SK-N-SH (cell line): Measurements from ENCODE around the gene NAPG. TPM values are rescaled to one million over a fixed set of nuclear protein-coding genes. Genes with fewer than 3 reads are reported as not detected.

ENCODE experiments used
- CTCF ChIA-PET: fragments of 300-600, 350-600 bp; formaldehyde crosslinking; extraction: SDS; loops from one replicate; lab custom pipeline; 2021; lab: Yijun Ruan, JAX
- POLR2A ChIA-PET: fragments of 350-600 bp; sonication (Branson Sonifier 250); formaldehyde crosslinking; extraction: SDS; loops from one replicate; lab custom pipeline; 2020; ENCODE audit warnings: antibody characterized with exemption, inconsistent platforms; lab: Yijun Ruan, JAX
- DNase-seq: peaks from one replicate; pipeline ENCODE4 v3.0.0; 2012
- H2AFZ ChIP-seq: fragments of 200-600 bp; sonication (generic); 2 replicates; pipeline ENCODE4 v1.8.1; 2016; ENCODE audit warnings: antibody characterized with exemption, mild to moderate bottlenecking, low read depth
- H3F3A ChIP-seq: fragments of 200-600 bp; sonication (generic); replicated peaks from 2 replicates; pipeline ENCODE3; 2016; ENCODE audit warnings: antibody characterized with exemption, mild to moderate bottlenecking; ENCODE audit not compliant: insufficient read depth
- H3K27ac ChIP-seq, 2 experiments: fragments of 200-500 bp in 1 of 2; fragments of 200-600 bp in 1 of 2; sonication (Bioruptor generic) in 1 of 2; sonication (generic), shearing (Covaris generic) in 1 of 2; 2 replicates each; pipeline versions ENCODE4 v1.5.1 to v1.6.1; 2014 to 2016; ENCODE audit warnings: low read depth in 2 of 2, inconsistent platforms in 1 of 2, low read length in 1 of 2, mild to moderate bottlenecking in 1 of 2, mixed read lengths in 1 of 2
- H3K27me3 ChIP-seq: fragments of 200-600 bp; sonication (generic), shearing (Covaris generic); 2 replicates; pipeline ENCODE4 v1.6.1; 2016; ENCODE audit warnings: mixed run types; ENCODE audit not compliant: insufficient read depth
- H3K36me3 ChIP-seq, 2 experiments: fragments of 200-500 bp in 1 of 2; fragments of 200-600 bp in 1 of 2; sonication (Bioruptor generic) in 1 of 2; sonication (generic) in 1 of 2; replicated peaks in 1 of 2; 2 replicates each; pipeline versions ENCODE3 to v1.5.1; 2014 to 2016; ENCODE audit warnings: low read length in 1 of 2, mild to moderate bottlenecking in 1 of 2; ENCODE audit not compliant: insufficient read depth in 2 of 2, control insufficient read depth in 1 of 2
- H3K4me1 ChIP-seq, 2 experiments: fragments of 200-500 bp in 1 of 2; fragments of 200-600 bp in 1 of 2; sonication (Bioruptor generic) in 1 of 2; sonication (generic), shearing (Covaris generic) in 1 of 2; 2 replicates each; pipeline versions ENCODE4 v1.5.1 to v1.6.1; 2014 to 2016; ENCODE audit warnings: low read depth in 1 of 2, low read length in 1 of 2, mixed run types in 1 of 2; ENCODE audit not compliant: insufficient read depth in 2 of 2, control insufficient read depth in 1 of 2
- H3K4me2 ChIP-seq: fragments of 200-600 bp; sonication (generic), shearing (Covaris generic); 2 replicates; pipeline ENCODE4 v1.6.1; 2017; ENCODE audit warnings: mixed run types
- H3K4me3 ChIP-seq, 2 experiments: fragments of 200-500 bp in 1 of 2; fragments of 200-600 bp in 1 of 2; sonication (Bioruptor generic) in 1 of 2; sonication (generic), shearing (Covaris generic) in 1 of 2; 2 replicates each; pipeline versions ENCODE4 v1.5.1 to v1.8.1; 2014 to 2016; ENCODE audit warnings: low read depth in 2 of 2, inconsistent platforms in 1 of 2, low read length in 1 of 2, mild to moderate bottlenecking in 1 of 2, mixed read lengths in 1 of 2, moderate library complexity in 1 of 2
- H3K79me2 ChIP-seq: fragments of 200-600 bp; sonication (generic); 2 replicates; pipeline ENCODE4 v1.8.1; 2017; ENCODE audit warnings: mild to moderate bottlenecking; ENCODE audit not compliant: insufficient read depth
- H3K9ac ChIP-seq: fragments of 200-600 bp; sonication (generic); 2 replicates; pipeline ENCODE4 v1.6.1; 2017; ENCODE audit warnings: mixed run types
- H3K9me2 ChIP-seq: fragments of 200-600 bp; sonication (generic); 2 replicates; pipeline ENCODE4 v1.6.1; 2017; ENCODE audit warnings: mixed run types
- H3K9me3 ChIP-seq: fragments of 200-600 bp; sonication (generic); 2 replicates; pipeline ENCODE4 v1.6.1; 2017; ENCODE audit warnings: mixed run types, mild to moderate bottlenecking, moderate library complexity
- H4K20me1 ChIP-seq: fragments of 200-600 bp; sonication (generic); 2 replicates; pipeline ENCODE4 v1.6.1; 2017; ENCODE audit warnings: mild to moderate bottlenecking, mixed run types; ENCODE audit not compliant: insufficient read depth
- CTCF ChIP-seq: fragments of 200-600 bp; sonication (generic); IDR thresholded peaks from 2 replicates; pipeline ENCODE4 v1.6.1; 2017; ENCODE audit warnings: antibody characterized with exemption, mild to moderate bottlenecking, moderate library complexity
- ELF1 ChIP-seq: IDR thresholded peaks from 2 replicates; pipeline ENCODE4 v1.4.0; 2012
- EZH2phosphoT487 ChIP-seq: fragments of 200-600 bp; sonication (generic); IDR thresholded peaks from 2 replicates; pipeline ENCODE4 v1.6.1; 2017; ENCODE audit warnings: low read depth, mixed run types, mild to moderate bottlenecking, antibody characterized with exemption, moderate library complexity, borderline replicate concordance
- FOXM1 ChIP-seq: IDR thresholded peaks from 2 replicates; pipeline ENCODE4 v1.4.0; 2012; ENCODE audit warnings: low read depth, mild to moderate bottlenecking
- IRF3 ChIP-seq: fragments of 150-350 bp; IDR thresholded peaks from 2 replicates; pipeline ENCODE4 v1.6.1; 2016; ENCODE audit warnings: mild to moderate bottlenecking, low read depth, low read length
- MXI1 ChIP-seq: IDR thresholded peaks from 2 replicates; pipeline ENCODE4 v1.6.1; 2012; ENCODE audit warnings: mild to moderate bottlenecking, low read depth, low read length, improper control_type of control experiment
- NFIC ChIP-seq: IDR thresholded peaks from 2 replicates; pipeline ENCODE4 v1.4.0; 2012; ENCODE audit warnings: borderline replicate concordance
- RCOR1 ChIP-seq: fragments of 150-350 bp; IDR thresholded peaks from 2 replicates; pipeline ENCODE4 v1.6.1; 2017; ENCODE audit warnings: antibody characterized with exemption, low read length
- RFX5 ChIP-seq: IDR thresholded peaks from 2 replicates; pipeline ENCODE4 v1.6.1; 2012; ENCODE audit warnings: mild to moderate bottlenecking, improper control_type of control experiment, low read length
- SIN3A ChIP-seq: IDR thresholded peaks from 2 replicates; pipeline ENCODE4 v1.6.1; 2012; ENCODE audit warnings: low read depth, mild to moderate bottlenecking, low read length, moderate library complexity, borderline replicate concordance
- SMC3 ChIP-seq: IDR thresholded peaks from 2 replicates; pipeline ENCODE4 v1.6.1; 2012; ENCODE audit warnings: low read depth, low read length, improper control_type of control experiment
- TAF1 ChIP-seq: IDR thresholded peaks from 2 replicates; pipeline ENCODE4 v1.6.1; 2012; ENCODE audit warnings: low read depth, mild to moderate bottlenecking, low read length, moderate library complexity, borderline replicate concordance
- TCF12 ChIP-seq: IDR thresholded peaks from 2 replicates; pipeline ENCODE4 v1.4.0; 2012
- WGBS: methylation state at CpG from one replicate; pipeline ENCODE4 v1.1.6; 2017; ENCODE audit warnings: low lambda C conversion rate; 5-methylcytosine and 5-hydroxymethylcytosine counted together
- polyA plus RNA-seq, 3 experiments: library from polyadenylated mRNA; depleted of rRNA; stranded (reverse); fragments of >200 nt; gene quantifications; 2 replicates each; pipeline ENCODE4 v1.2.3, GENCODE V29; 2012
- TF ChIP-seq, protein P1 (sequence below): IDR thresholded peaks from 2 replicates; pipeline ENCODE4 v1.4.0; 2012; ENCODE audit warnings: low read depth
- TF ChIP-seq, protein P2 (sequence below): IDR thresholded peaks from 2 replicates; pipeline ENCODE4; 2012
- TF ChIP-seq, protein P3 (sequence below): fragments of 150-350 bp; IDR thresholded peaks from 2 replicates; pipeline ENCODE4 v1.6.1; 2017; ENCODE audit warnings: antibody characterized with exemption, low read length, low read depth, borderline replicate concordance

Gene NAPG
- polyA plus RNA-seq, 1 of the 3 experiments (the other 2 are of a cell fraction): 9.2 TPM

DNA sequence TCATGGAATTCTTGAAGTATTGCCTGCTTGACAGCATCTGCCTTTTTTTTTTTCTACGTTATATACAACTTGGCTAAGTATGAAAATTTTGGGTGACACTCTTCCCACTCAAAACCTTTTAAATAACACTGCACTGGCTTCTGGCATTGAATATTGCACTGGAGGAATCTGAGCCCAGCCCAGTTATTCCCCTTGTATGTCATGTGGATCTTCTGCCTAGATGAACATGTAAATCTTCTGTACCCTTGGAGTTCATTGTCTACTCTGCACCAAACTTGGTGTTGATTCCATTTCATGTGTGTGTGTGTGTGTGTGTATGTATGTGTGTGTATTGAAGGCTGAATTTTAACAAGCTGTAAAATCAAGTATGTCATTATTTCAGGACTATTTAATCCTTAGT lies 59.4 kb downstream of the NAPG start:
- Histone ChIP-seq H3K27me3 (peaks cover 19% of the 10 kb centered on the region; the same call in 1 of the 2 replicates), H3K9ac (no peak overlapping the region), H3K9me2 (no peaks in the 10 kb centered on the region), H3K79me2 (no peaks in the 10 kb centered on the region)
- 2% methylated on average over 1 of the region's 1 CpG for WGBS
- TF ChIP-seq MXI1 (no peak), ELF1 (no peak), TAF1 (no peak), RCOR1 (no peak), TCF12 (no peak), SIN3A (no peak), IRF3 (no peak), NFIC (no peak), FOXM1 (no peak), EZH2phosphoT487 (no peak), RFX5 (no peak), CTCF (no peak), SMC3 (no peak)
- TF ChIP-seq, protein P1, sequence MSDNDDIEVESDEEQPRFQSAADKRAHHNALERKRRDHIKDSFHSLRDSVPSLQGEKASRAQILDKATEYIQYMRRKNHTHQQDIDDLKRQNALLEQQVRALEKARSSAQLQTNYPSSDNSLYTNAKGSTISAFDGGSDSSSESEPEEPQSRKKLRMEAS: no peak
- TF ChIP-seq, protein P2, sequence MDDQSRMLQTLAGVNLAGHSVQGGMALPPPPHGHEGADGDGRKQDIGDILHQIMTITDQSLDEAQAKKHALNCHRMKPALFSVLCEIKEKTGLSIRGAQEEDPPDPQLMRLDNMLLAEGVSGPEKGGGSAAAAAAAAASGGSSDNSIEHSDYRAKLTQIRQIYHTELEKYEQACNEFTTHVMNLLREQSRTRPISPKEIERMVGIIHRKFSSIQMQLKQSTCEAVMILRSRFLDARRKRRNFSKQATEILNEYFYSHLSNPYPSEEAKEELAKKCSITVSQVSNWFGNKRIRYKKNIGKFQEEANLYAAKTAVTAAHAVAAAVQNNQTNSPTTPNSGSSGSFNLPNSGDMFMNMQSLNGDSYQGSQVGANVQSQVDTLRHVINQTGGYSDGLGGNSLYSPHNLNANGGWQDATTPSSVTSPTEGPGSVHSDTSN: no peak
- TF ChIP-seq, protein P3, sequence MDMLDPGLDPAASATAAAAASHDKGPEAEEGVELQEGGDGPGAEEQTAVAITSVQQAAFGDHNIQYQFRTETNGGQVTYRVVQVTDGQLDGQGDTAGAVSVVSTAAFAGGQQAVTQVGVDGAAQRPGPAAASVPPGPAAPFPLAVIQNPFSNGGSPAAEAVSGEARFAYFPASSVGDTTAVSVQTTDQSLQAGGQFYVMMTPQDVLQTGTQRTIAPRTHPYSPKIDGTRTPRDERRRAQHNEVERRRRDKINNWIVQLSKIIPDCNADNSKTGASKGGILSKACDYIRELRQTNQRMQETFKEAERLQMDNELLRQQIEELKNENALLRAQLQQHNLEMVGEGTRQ: no peak
- TF ChIP-seq, all 33 proteins: peak for 0
- no peak for DNase-seq
- H3K36me3 ChIP-seq: no peaks in the 10 kb centered on the region
- H3K27ac ChIP-seq: no peak overlapping the region
- H2AFZ ChIP-seq: no peak overlapping the region
- H4K20me1 ChIP-seq: no peaks in the 10 kb centered on the region
- no peak overlapping the region for H3K4me3 ChIP-seq
- ChIA-PET POLR2A (no interaction called here), CTCF (no interaction called here)
- peaks cover 0 to 2% of the 10 kb centered on the region in 2 experiments; a peak in 1 of 4 replicates for H3K4me1 ChIP-seq
- H3K9me3 ChIP-seq: no peaks in the 10 kb centered on the region
- H3K4me2 ChIP-seq: no peak overlapping the region
- no peaks in the 10 kb centered on the region for H3F3A ChIP-seq
